Measurements from ENCODE around the gene TIAM1.

TIAM1 gene

GRCh38 chr21:31356440-31356839 lies 12.4 kb upstream of the TIAM1 start:
- no peak for DNase-seq (ENCODE audit: low read depth in 2 of 2, low spot score in 1 of 2)

GRCh38 chr21:31354604-31355443 lies 10.8 kb upstream of the TIAM1 start:
- peak; percentile 28 to 58 for DNase-seq (ENCODE audit: low read depth in 2 of 2, low spot score in 1 of 2)

GRCh38 chr21:31354122-31354521 lies 10.1 kb upstream of the TIAM1 start:
- DNase-seq (ENCODE audit: low read depth in 2 of 2, low spot score in 1 of 2), result no peak

GRCh38 chr21:31352836-31353235 lies 8.8 kb upstream of the TIAM1 start:
- no peak for DNase-seq (ENCODE audit: low read depth in 2 of 2, low spot score in 1 of 2)

GRCh38 chr21:31351960-31352359 lies 7.9 kb upstream of the TIAM1 start:
- DNase-seq (ENCODE audit: low read depth in 2 of 2, low spot score in 1 of 2), result no peak

- DNase-seq (ENCODE audit: low read depth in 2 of 2, low spot score in 1 of 2), result no peak
Observed at GRCh38 chr21:31351438-31351837, 7.4 kb upstream of the TIAM1 start.

GRCh38 chr21:31349208-31349607 lies 5.1 kb upstream of the TIAM1 start:
- no peak for DNase-seq (ENCODE audit: low read depth in 2 of 2, low spot score in 1 of 2)

GRCh38 chr21:31348188-31348587 lies 4.1 kb upstream of the TIAM1 start:
- no peak for DNase-seq (ENCODE audit: low read depth in 2 of 2, low spot score in 1 of 2)

- no peak for DNase-seq (ENCODE audit: low read depth in 2 of 2, low spot score in 1 of 2)
Observed at GRCh38 chr21:31347435-31348032, 3.5 kb upstream of the TIAM1 start.

GRCh38 chr21:31346256-31346821 lies 2.3 kb upstream of the TIAM1 start:
- DNase-seq (ENCODE audit: low read depth in 2 of 2, low spot score in 1 of 2), result no peak

- DNase-seq (ENCODE audit: low read depth in 2 of 2, low spot score in 1 of 2), result no peak
Observed at GRCh38 chr21:31345136-31345535, 1.1 kb upstream of the TIAM1 start.

- no peak for DNase-seq (ENCODE audit: low read depth in 2 of 2, low spot score in 1 of 2)
Observed at GRCh38 chr21:31343030-31343510, 991 bp downstream of the TIAM1 start.

GRCh38 chr21:31342348-31342747 lies 1.7 kb downstream of the TIAM1 start:
- DNase-seq (ENCODE audit: low read depth in 2 of 2, low spot score in 1 of 2), result no peak

- DNase-seq (ENCODE audit: low read depth in 2 of 2, low spot score in 1 of 2), result no peak
Observed at GRCh38 chr21:31340942-31341487, 3.0 kb downstream of the TIAM1 start.

GRCh38 chr21:31340514-31340913 lies 3.5 kb downstream of the TIAM1 start:
- no peak for DNase-seq (ENCODE audit: low read depth in 2 of 2, low spot score in 1 of 2)

GRCh38 chr21:31339721-31340120 lies 4.3 kb downstream of the TIAM1 start:
- DNase-seq (ENCODE audit: low read depth in 2 of 2, low spot score in 1 of 2), result no peak

GRCh38 chr21:31338908-31339368 lies 5.1 kb downstream of the TIAM1 start:
- DNase-seq (ENCODE audit: low read depth in 2 of 2, low spot score in 1 of 2), result no peak

GRCh38 chr21:31337996-31338907 lies 5.8 kb downstream of the TIAM1 start:
- DNase-seq (ENCODE audit: low read depth in 2 of 2, low spot score in 1 of 2), result no peak

GRCh38 chr21:31337086-31337485 lies 7.0 kb downstream of the TIAM1 start:
- no peak for DNase-seq (ENCODE audit: low read depth in 2 of 2, low spot score in 1 of 2)

GRCh38 chr21:31336739-31337040 lies 7.4 kb downstream of the TIAM1 start:
- DNase-seq (ENCODE audit: low read depth in 2 of 2, low spot score in 1 of 2), result no peak

Data from stimulated activated CD8-positive, alpha-beta memory T cell treated with anti-CD3 and anti-CD28 coated beads, Interleukin-4, amount 100 ng/mL, for 1 hour (primary cell).